GM18858 (cell line): Measurements from ENCODE around the gene FBXO28.

Experiments used
- ATAC-seq: cut with Tn5 transposase; IDR thresholded peaks from one replicate; pipeline ENCODE4 v1.9.1; 2021; ENCODE audit not compliant: unreplicated experiment

The FBXO28 gene

GRCh38 chr1:224095339-224095738 is 18.6 kb upstream of the FBXO28 start:
- no peak for ATAC-seq

GRCh38 chr1:224095867-224096266 is 18.0 kb upstream of the FBXO28 start:
- no peak for ATAC-seq

GRCh38 chr1:224096773-224097172 is 17.1 kb upstream of the FBXO28 start:
- no peak for ATAC-seq

- ATAC-seq: no peak
Measured at GRCh38 chr1:224098007-224098406, 15.9 kb upstream of the FBXO28 start.

GRCh38 chr1:224106568-224107281 is 7.2 kb upstream of the FBXO28 start:
- peak; percentile 58 for ATAC-seq

GRCh38 chr1:224107282-224107625 is 6.7 kb upstream of the FBXO28 start:
- no peak for ATAC-seq

- ATAC-seq: no peak
Measured at GRCh38 chr1:224108991-224109390, 4.9 kb upstream of the FBXO28 start.

- ATAC-seq: no peak
Measured at GRCh38 chr1:224109981-224110380, 3.9 kb upstream of the FBXO28 start.

GRCh38 chr1:224113005-224113404 is 906 bp upstream of the FBXO28 start:
- no peak for ATAC-seq

- peak; percentile 3 for ATAC-seq
Measured at GRCh38 chr1:224113545-224113917, 380 bp upstream of the FBXO28 start.

GRCh38 chr1:224114787-224115175 is 870 bp downstream of the FBXO28 start:
- no peak for ATAC-seq

- peak; percentile 40 for ATAC-seq
Measured at GRCh38 chr1:224116131-224116530, 2.2 kb downstream of the FBXO28 start.

GRCh38 chr1:224118688-224119087 is 4.8 kb downstream of the FBXO28 start:
- ATAC-seq: no peak

- no peak for ATAC-seq
Measured at GRCh38 chr1:224123136-224123535, 9.2 kb downstream of the FBXO28 start.

- no peak for ATAC-seq
Measured at GRCh38 chr1:224124220-224124619, 10.3 kb downstream of the FBXO28 start.

- ATAC-seq: no peak
Measured at GRCh38 chr1:224127925-224128819, 14.3 kb downstream of the FBXO28 start.

- no peak for ATAC-seq
Measured at GRCh38 chr1:224131253-224131652, 17.3 kb downstream of the FBXO28 start.

GRCh38 chr1:224132901-224133300 is 19.0 kb downstream of the FBXO28 start:
- ATAC-seq: no peak

- no peak for ATAC-seq
Measured at GRCh38 chr1:224133741-224134299, 19.9 kb downstream of the FBXO28 start.

GRCh38 chr1:224137518-224137917 is 23.6 kb downstream of the FBXO28 start:
- no peak for ATAC-seq

- ATAC-seq: no peak
Measured at GRCh38 chr1:224138198-224138597, 24.3 kb downstream of the FBXO28 start.

- ATAC-seq: no peak
Measured at GRCh38 chr1:224141693-224142092, 27.8 kb downstream of the FBXO28 start.
